ENCODE results near the gene LRTM1.

Gene LRTM1

DNA sequence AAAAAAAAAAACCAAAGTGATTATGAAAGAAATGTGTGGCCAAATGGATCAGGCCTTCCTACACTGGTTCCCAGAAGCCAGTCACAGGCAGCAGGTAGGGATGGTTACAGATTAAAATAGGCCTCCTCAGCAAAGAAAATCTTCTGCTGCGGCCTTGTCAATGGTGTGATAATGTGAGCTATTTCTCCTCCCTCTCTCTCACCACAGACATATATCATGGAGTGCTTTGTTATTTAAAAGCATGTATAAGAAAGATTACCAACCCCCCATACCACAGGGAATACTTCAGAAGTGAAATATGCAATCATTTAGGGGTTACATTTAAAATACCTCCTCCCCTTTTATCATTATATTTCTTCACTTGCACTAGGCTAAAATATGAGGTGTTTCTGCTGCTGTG lies 32.2 kb upstream of the LRTM1 start:
- H3K4me3 ChIP-seq (ENCODE audit: low read depth, low read length, poor library complexity, severe bottlenecking), result no peak overlapping the region
- TF ChIP-seq, protein P1, sequence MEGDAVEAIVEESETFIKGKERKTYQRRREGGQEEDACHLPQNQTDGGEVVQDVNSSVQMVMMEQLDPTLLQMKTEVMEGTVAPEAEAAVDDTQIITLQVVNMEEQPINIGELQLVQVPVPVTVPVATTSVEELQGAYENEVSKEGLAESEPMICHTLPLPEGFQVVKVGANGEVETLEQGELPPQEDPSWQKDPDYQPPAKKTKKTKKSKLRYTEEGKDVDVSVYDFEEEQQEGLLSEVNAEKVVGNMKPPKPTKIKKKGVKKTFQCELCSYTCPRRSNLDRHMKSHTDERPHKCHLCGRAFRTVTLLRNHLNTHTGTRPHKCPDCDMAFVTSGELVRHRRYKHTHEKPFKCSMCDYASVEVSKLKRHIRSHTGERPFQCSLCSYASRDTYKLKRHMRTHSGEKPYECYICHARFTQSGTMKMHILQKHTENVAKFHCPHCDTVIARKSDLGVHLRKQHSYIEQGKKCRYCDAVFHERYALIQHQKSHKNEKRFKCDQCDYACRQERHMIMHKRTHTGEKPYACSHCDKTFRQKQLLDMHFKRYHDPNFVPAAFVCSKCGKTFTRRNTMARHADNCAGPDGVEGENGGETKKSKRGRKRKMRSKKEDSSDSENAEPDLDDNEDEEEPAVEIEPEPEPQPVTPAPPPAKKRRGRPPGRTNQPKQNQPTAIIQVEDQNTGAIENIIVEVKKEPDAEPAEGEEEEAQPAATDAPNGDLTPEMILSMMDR (IDR thresholded peaks at IDR 0.05; ENCODE audit: low read length), result no peak
- no peak for TF ChIP-seq EZH2 (IDR thresholded peaks at IDR 0.05; ENCODE audit: borderline replicate concordance, low read length)
- H3K4me1 ChIP-seq (ENCODE audit: insufficient read depth, low read length, severe bottlenecking), result no peaks in the 10 kb centered on the region
- H3K4me2 ChIP-seq (ENCODE audit: low read length), result no peak overlapping the region
- no peak overlapping the region for H2AFZ ChIP-seq (ENCODE audit: low read length)
- H3K27me3 ChIP-seq (ENCODE audit: insufficient read depth, low read length), result no peaks in the 10 kb centered on the region
- H3K79me2 ChIP-seq (ENCODE audit: insufficient read depth, low read length), result no peaks in the 10 kb centered on the region
- no peak overlapping the region for H3K9ac ChIP-seq (ENCODE audit: low read length)
- H3K9me2 ChIP-seq (ENCODE audit: low read depth, low read length), result no peaks in the 10 kb centered on the region
- no peaks in the 10 kb centered on the region for H3K36me3 ChIP-seq (ENCODE audit: insufficient read depth, low read length)
- no peaks in the 10 kb centered on the region for H3F3A ChIP-seq (ENCODE audit: insufficient read depth, low read length)
- no peak overlapping the region for H3K27ac ChIP-seq (ENCODE audit: low read depth, low read length, poor library complexity, severe bottlenecking)
- H4K20me1 ChIP-seq (ENCODE audit: insufficient read depth, low read length), result no peaks in the 10 kb centered on the region
- no peaks in the 10 kb centered on the region for H3K9me3 ChIP-seq (ENCODE audit: low read length)

DNA sequence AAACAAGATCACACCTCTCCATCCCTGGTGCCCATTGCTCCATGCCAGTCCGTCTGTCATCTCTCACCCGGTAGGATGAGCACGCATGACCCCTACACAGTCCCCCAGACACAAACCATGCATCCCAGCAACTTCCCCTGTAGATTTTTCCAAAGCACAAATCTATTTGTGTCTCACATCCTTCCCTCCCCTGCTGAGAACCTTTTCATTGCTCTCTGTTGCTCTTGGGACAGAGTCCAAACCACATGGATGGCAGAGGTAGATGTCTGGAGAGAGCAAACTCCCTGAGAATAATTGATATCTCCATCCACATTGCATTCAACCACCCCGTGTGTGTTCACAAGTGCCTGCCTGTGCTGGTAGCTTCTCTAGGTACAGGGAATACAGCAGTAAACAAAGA lies 29.9 kb upstream of the LRTM1 start:
- Histone ChIP-seq H3K4me3 (ENCODE audit: low read depth, low read length, poor library complexity, severe bottlenecking) (no peak overlapping the region), H3K4me2 (ENCODE audit: low read length) (no peak overlapping the region), H3F3A (ENCODE audit: insufficient read depth, low read length) (no peaks in the 10 kb centered on the region), H3K4me1 (ENCODE audit: insufficient read depth, low read length, severe bottlenecking) (no peaks in the 10 kb centered on the region), H3K9me2 (ENCODE audit: low read depth, low read length) (no peaks in the 10 kb centered on the region), H3K9me3 (ENCODE audit: low read length) (no peaks in the 10 kb centered on the region), H3K36me3 (ENCODE audit: insufficient read depth, low read length) (no peaks in the 10 kb centered on the region), H3K27me3 (ENCODE audit: insufficient read depth, low read length) (no peaks in the 10 kb centered on the region), H3K27ac (ENCODE audit: low read depth, low read length, poor library complexity, severe bottlenecking) (no peak overlapping the region), H2AFZ (ENCODE audit: low read length) (no peak overlapping the region), H3K79me2 (ENCODE audit: insufficient read depth, low read length) (no peaks in the 10 kb centered on the region), H3K9ac (ENCODE audit: low read length) (no peak overlapping the region), H4K20me1 (ENCODE audit: insufficient read depth, low read length) (no peaks in the 10 kb centered on the region)
- TF ChIP-seq, protein P1 (IDR thresholded peaks at IDR 0.05; ENCODE audit: low read length), result no peak
- TF ChIP-seq EZH2 (IDR thresholded peaks at IDR 0.05; ENCODE audit: borderline replicate concordance, low read length), result no peak

DNA sequence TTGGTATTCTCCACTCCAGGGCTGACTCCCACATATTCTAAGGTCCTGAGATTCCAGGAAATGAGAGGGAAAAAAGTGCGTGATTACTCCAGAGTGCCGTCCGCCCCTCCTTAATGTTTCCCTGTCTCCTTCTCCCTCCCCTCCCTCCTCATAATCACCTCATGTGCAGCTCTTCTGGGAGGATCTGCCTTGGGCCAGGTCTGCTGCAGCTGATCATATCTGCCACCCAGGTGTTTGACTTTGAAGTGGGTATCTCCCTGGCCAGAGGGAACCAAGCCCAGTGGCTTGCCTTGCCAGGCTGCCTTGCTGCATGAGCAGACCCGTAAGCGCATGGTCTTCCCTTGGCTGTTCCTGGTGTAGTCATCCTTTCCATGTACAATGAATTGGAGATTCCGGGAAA lies 28.1 kb upstream of the LRTM1 start:
- no peak overlapping the region for H3K4me3 ChIP-seq (ENCODE audit: low read depth, low read length, poor library complexity, severe bottlenecking)
- H3F3A ChIP-seq (ENCODE audit: insufficient read depth, low read length), result no peaks in the 10 kb centered on the region
- TF ChIP-seq EZH2 (IDR thresholded peaks at IDR 0.05; ENCODE audit: borderline replicate concordance, low read length), result no peak
- TF ChIP-seq, protein P1 (IDR thresholded peaks at IDR 0.05; ENCODE audit: low read length), result no peak
- H3K9me2 ChIP-seq (ENCODE audit: low read depth, low read length), result no peaks in the 10 kb centered on the region
- no peaks in the 10 kb centered on the region for H3K36me3 ChIP-seq (ENCODE audit: insufficient read depth, low read length)
- H3K79me2 ChIP-seq (ENCODE audit: insufficient read depth, low read length), result no peaks in the 10 kb centered on the region
- H2AFZ ChIP-seq (ENCODE audit: low read length), result no peak overlapping the region
- H3K9ac ChIP-seq (ENCODE audit: low read length), result no peak overlapping the region
- no peaks in the 10 kb centered on the region for H3K27me3 ChIP-seq (ENCODE audit: insufficient read depth, low read length)
- H3K4me1 ChIP-seq (ENCODE audit: insufficient read depth, low read length, severe bottlenecking), result no peaks in the 10 kb centered on the region
- no peaks in the 10 kb centered on the region for H4K20me1 ChIP-seq (ENCODE audit: insufficient read depth, low read length)
- H3K4me2 ChIP-seq (ENCODE audit: low read length), result no peak overlapping the region
- H3K9me3 ChIP-seq (ENCODE audit: low read length), result no peaks in the 10 kb centered on the region
- no peak overlapping the region for H3K27ac ChIP-seq (ENCODE audit: low read depth, low read length, poor library complexity, severe bottlenecking)
